SK-N-SH treated with all-trans-retinoic acid at 6 μM for 48 hours (cell line): Measurements from ENCODE around the gene DGCR6.

Experiments used
- ARNTL ChIP-seq: fragments of 450-650 bp; formaldehyde crosslinking; IDR thresholded peaks from 2 replicates; pipeline ENCODE4 v1.5.0; 2020; ENCODE audit warnings: low read depth, mild to moderate bottlenecking, moderate library complexity, borderline replicate concordance
- CREB5 ChIP-seq: fragments of 250-450 bp; sonication (Bioruptor Pico); IDR thresholded peaks from 2 replicates; pipeline ENCODE4 v1.5.1; 2020; ENCODE audit warnings: low read depth, mild to moderate bottlenecking, moderate library complexity
- ZNF70 ChIP-seq: fragments of 450-650 bp; formaldehyde crosslinking; IDR thresholded peaks from 2 replicates; pipeline ENCODE4 v1.5.0; 2020; ENCODE audit warnings: mild to moderate bottlenecking, moderate library complexity

DNA sequence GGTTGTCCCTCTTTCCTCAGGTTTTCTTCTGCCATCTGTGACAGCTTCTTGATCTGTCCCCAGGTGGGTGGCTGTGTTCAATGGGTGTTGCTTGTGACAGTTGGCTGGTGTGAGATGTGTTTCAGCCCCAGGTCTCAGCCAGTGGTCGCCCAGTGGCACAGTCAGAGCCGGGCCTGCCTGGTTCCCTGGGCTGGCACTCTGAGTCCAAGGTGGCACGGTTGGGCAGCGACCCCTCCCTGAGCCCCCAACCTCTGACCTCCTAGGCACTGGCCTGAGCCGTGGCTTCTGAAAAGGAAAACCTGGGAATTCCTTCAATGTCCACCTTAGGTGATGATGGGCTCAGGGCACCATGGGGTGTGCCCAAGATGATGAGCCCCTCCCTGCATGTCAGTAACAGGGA, 44.0 kb downstream of the DGCR6 start:
- TF ChIP-seq ZNF70 (CRISPR knock-in tag): no peak
- TF ChIP-seq CREB5 (CRISPR knock-in tag): no peak
- TF ChIP-seq ARNTL: no peak
